PC-9 (cell line): ENCODE results near the gene RAD18. TPM values are rescaled to one million over a fixed set of nuclear protein-coding genes. Genes with fewer than 3 reads are reported as not detected.

Experiments used
- BruUV-seq: library from RNA; stranded (reverse); fragments of 400-500 nt; replicated peaks from 2 replicates; lab custom pipeline; 2021; lab: Mats Ljungman, UMichigan
- CTCF ChIA-PET: fragments of 300-600 bp; sonication (Branson Sonifier 250); formaldehyde crosslinking; loops from one replicate; lab custom pipeline; 2022; ENCODE audit warnings: antibody characterized with exemption; lab: Charles Lee
- POLR2A ChIA-PET: fragments of 300-600 bp; sonication (Branson Sonifier 250); formaldehyde crosslinking; loops from one replicate; lab custom pipeline; 2022; ENCODE audit warnings: antibody characterized with exemption; ENCODE audit not compliant: unreplicated experiment; lab: Charles Lee
- DNase-seq, 2 experiments: peaks; one replicate each; pipeline versions ENCODE4 v3.0.0 to v3.0.0-alpha.2; 2015 to 2022; ENCODE audit warnings: mixed read lengths in 1 of 2
- H2AFZ ChIP-seq: fragments of 200-600 bp; sonication (generic); 2 replicates; pipeline ENCODE4 v1.8.1; 2017; ENCODE audit warnings: antibody characterized with exemption
- H3F3A ChIP-seq: fragments of 200-600 bp; sonication (generic); 2 replicates; pipeline ENCODE4 v1.8.1; 2017; ENCODE audit warnings: antibody characterized with exemption, mild to moderate bottlenecking, low read depth; ENCODE audit not compliant: insufficient read depth
- H3K27ac ChIP-seq: fragments of 200-600 bp; sonication (generic); 2 replicates; pipeline ENCODE4 v1.6.1; 2016; ENCODE audit warnings: mixed run types
- H3K27me3 ChIP-seq: fragments of 200-600 bp; sonication (generic); 2 replicates; pipeline ENCODE4 v1.6.1; 2016; ENCODE audit warnings: low read depth, mixed run types; ENCODE audit not compliant: insufficient read depth
- H3K36me3 ChIP-seq: fragments of 200-600 bp; sonication (generic); 2 replicates; pipeline ENCODE4 v1.6.1; 2016; ENCODE audit warnings: low read depth, mixed run types
- H3K4me1 ChIP-seq: fragments of 200-600 bp; sonication (generic); replicated peaks from 2 replicates; pipeline ENCODE4 v1.6.1; 2016; ENCODE audit warnings: mixed run types; ENCODE audit not compliant: insufficient read depth
- H3K4me2 ChIP-seq: fragments of 200-600 bp; sonication (generic); 2 replicates; pipeline ENCODE4 v1.6.1; 2017; ENCODE audit warnings: mixed run types
- H3K4me3 ChIP-seq: fragments of 200-600 bp; sonication (generic); 2 replicates; pipeline ENCODE4 v1.6.1; 2016; ENCODE audit warnings: mixed run types
- H3K79me2 ChIP-seq: fragments of 200-600 bp; sonication (generic); 2 replicates; pipeline ENCODE4 v1.6.1; 2017; ENCODE audit warnings: low read depth, mixed run types
- H3K9me2 ChIP-seq: fragments of 200-600 bp; sonication (generic); 2 replicates; pipeline ENCODE4 v1.8.1; 2017; ENCODE audit warnings: mild to moderate bottlenecking; ENCODE audit not compliant: insufficient read depth
- H3K9me3 ChIP-seq: fragments of 200-600 bp; sonication (generic); 2 replicates; pipeline ENCODE4 v1.8.1; 2016; ENCODE audit warnings: low read depth; ENCODE audit not compliant: insufficient read depth
- H4K20me1 ChIP-seq: fragments of 200-600 bp; sonication (generic); 2 replicates; pipeline ENCODE4 v1.8.1; 2017; ENCODE audit not compliant: insufficient read depth
- EZH2 ChIP-seq: fragments of 200-600 bp; sonication (generic); IDR thresholded peaks from 2 replicates; pipeline ENCODE4 v1.8.0; 2017; ENCODE audit warnings: antibody characterized with exemption, low read depth
- intact Hi-C: fragments of 100-400 bp; cut with micrococcal nuclease; formaldehyde crosslinking; loops from one replicate; pipeline ENCODE4 v1.10.0; 2022; ENCODE audit not compliant: unreplicated experiment
- total RNA-seq: library from RNA; stranded (reverse); gene quantifications from 2 replicates; pipeline ENCODE4 v1.2.3, GENCODE V29; 2021
- TF ChIP-seq, protein P1 (sequence below): fragments of 200-600 bp; sonication (generic); conservative IDR thresholded peaks from 2 replicates; pipeline ENCODE4 v1.6.1; 2017; ENCODE audit warnings: mixed run types, antibody characterized with exemption, mild to moderate bottlenecking, moderate library complexity

RAD18 gene
- total RNA-seq, 1 experiment from 2014 or later: 29.1 TPM

DNA sequence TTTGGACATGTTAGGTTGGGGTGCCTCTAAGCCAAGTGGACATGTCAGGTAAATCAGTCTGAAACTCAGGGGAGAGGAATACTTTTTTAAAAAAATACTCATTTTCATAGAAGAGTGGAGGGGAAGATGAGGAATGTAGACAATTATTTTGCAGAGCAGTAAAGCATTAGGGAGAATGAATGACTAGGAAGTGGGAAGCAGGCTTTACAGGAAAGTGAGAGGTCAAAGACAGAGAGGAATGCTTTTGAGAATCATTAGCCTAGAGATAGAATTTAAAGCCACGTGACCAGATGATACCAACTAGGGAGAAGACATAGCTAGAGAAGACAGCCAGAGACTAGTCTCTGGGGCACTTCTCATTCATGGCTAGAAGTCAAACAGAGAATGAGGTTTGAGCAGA is 91.0 kb downstream of the RAD18 start:
- H2AFZ ChIP-seq: no peak overlapping the region
- H3K9me3 ChIP-seq: no peaks in the 10 kb centered on the region
- H4K20me1 ChIP-seq: no peaks in the 10 kb centered on the region
- ChIA-PET CTCF (no interaction called here), POLR2A (no interaction called here)
- H3F3A ChIP-seq: peaks cover 25% of the 10 kb centered on the region
- TF ChIP-seq EZH2: no peak
- TF ChIP-seq, protein P1, sequence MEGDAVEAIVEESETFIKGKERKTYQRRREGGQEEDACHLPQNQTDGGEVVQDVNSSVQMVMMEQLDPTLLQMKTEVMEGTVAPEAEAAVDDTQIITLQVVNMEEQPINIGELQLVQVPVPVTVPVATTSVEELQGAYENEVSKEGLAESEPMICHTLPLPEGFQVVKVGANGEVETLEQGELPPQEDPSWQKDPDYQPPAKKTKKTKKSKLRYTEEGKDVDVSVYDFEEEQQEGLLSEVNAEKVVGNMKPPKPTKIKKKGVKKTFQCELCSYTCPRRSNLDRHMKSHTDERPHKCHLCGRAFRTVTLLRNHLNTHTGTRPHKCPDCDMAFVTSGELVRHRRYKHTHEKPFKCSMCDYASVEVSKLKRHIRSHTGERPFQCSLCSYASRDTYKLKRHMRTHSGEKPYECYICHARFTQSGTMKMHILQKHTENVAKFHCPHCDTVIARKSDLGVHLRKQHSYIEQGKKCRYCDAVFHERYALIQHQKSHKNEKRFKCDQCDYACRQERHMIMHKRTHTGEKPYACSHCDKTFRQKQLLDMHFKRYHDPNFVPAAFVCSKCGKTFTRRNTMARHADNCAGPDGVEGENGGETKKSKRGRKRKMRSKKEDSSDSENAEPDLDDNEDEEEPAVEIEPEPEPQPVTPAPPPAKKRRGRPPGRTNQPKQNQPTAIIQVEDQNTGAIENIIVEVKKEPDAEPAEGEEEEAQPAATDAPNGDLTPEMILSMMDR: no peak
- H3K4me3 ChIP-seq: no peak overlapping the region
- H3K9me2 ChIP-seq: no peaks in the 10 kb centered on the region
- no peak overlapping the region for H3K27ac ChIP-seq
- no TSS peak for BruUV-seq
- no peak overlapping the region for H3K4me2 ChIP-seq
- H3K36me3 ChIP-seq: no peaks in the 10 kb centered on the region; the same call in 1 of the 2 replicates
- intact Hi-C loops: loop anchor here (10.0 kb wide), 1 partner anchor 97 kb away; no protein-coding TSS in a partner anchor
- no peaks in the 10 kb centered on the region for H3K79me2 ChIP-seq
- H3K4me1 ChIP-seq: peaks cover 34% of the 10 kb centered on the region
- H3K27me3 ChIP-seq: no peaks in the 10 kb centered on the region
- DNase-seq: no peak

DNA sequence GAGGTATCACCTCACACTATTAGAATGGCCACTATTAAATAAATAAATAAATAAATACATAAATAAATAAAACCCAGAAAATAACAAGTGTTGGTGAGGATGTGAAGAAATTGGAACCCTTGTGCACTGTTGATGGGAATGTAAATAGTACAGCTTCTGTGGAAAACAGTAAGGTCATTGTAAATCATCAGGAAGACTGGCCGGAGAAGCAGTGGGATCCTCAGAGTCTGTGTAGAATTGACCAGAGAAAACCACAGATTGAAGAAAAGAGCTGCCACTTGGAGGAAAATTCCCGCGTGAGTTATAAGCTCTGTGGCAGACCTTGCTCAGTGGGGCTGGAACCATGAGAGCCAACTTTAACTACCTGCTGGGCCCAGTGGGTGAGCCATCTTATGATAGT is 92.0 kb downstream of the RAD18 start:
- ChIA-PET CTCF (no interaction called here), POLR2A (no interaction called here)
- H3K4me3 ChIP-seq: no peak overlapping the region
- H4K20me1 ChIP-seq: no peaks in the 10 kb centered on the region
- intact Hi-C loops: loop anchor here (10.0 kb wide), 1 partner anchor 97 kb away; no protein-coding TSS in a partner anchor
- peaks cover 25% of the 10 kb centered on the region for H3F3A ChIP-seq
- TF ChIP-seq, protein P1: no peak
- no peak for TF ChIP-seq EZH2
- no peak for DNase-seq
- H3K9me3 ChIP-seq: no peaks in the 10 kb centered on the region
- H3K9me2 ChIP-seq: no peaks in the 10 kb centered on the region
- H3K27ac ChIP-seq: no peak overlapping the region
- H3K4me1 ChIP-seq: peaks cover 34% of the 10 kb centered on the region
- H3K79me2 ChIP-seq: no peaks in the 10 kb centered on the region
- BruUV-seq: no TSS peak
- no peak overlapping the region for H2AFZ ChIP-seq
- no peak overlapping the region for H3K4me2 ChIP-seq
- H3K27me3 ChIP-seq: no peaks in the 10 kb centered on the region
- no peaks in the 10 kb centered on the region; the same call in 1 of the 2 replicates for H3K36me3 ChIP-seq

DNA sequence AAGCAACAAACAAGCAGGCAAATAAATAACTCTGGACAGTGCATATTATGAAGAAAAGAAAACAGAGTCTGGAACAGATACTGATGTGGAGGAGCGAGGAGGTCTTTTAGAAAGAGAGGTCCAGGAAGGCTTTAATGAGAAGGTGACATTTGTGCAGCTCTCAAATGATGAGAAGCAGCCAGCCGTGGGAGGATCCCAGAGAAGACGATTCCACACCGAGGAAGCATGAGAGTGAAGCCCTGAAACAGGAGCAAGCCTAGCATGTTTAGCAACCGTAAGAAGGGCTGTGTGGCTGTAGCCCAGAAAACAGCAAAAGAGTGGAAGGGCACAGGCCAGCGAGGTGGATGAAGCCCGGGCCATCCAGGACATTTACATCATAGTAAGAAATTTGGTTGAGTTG is 93.1 kb downstream of the RAD18 start:
- CTCF ChIA-PET: no interaction called here
- no peak for DNase-seq
- H3K27me3 ChIP-seq: no peaks in the 10 kb centered on the region
- H3F3A ChIP-seq: peaks cover 25% of the 10 kb centered on the region
- H2AFZ ChIP-seq: no peak overlapping the region
- TF ChIP-seq EZH2: no peak
- TF ChIP-seq, protein P1: no peak
- no peaks in the 10 kb centered on the region for H3K9me3 ChIP-seq
- no peaks in the 10 kb centered on the region for H3K36me3 ChIP-seq
- POLR2A ChIA-PET: no interaction called here
- peak overlapping the region; percentile 51 for H3K4me2 ChIP-seq
- peaks cover 34% of the 10 kb centered on the region for H3K4me1 ChIP-seq
- no peak overlapping the region for H3K4me3 ChIP-seq
- intact Hi-C loops: loop anchor here (10.0 kb wide), 1 partner anchor 95 kb away; no protein-coding TSS in a partner anchor
- peak overlapping the region; percentile 94 for H3K27ac ChIP-seq
- TSS peak; percentile 86 for BruUV-seq
- H3K79me2 ChIP-seq: no peaks in the 10 kb centered on the region
- no peaks in the 10 kb centered on the region for H3K9me2 ChIP-seq
- H4K20me1 ChIP-seq: no peaks in the 10 kb centered on the region
